ENCODE results near the gene PBX3. TPM values are rescaled to one million over a fixed set of nuclear protein-coding genes. Genes with fewer than 3 reads are reported as not detected.

PBX3 gene
- total RNA-seq, 1 experiment from 2014 or later, result 39.0 TPM

DNA sequence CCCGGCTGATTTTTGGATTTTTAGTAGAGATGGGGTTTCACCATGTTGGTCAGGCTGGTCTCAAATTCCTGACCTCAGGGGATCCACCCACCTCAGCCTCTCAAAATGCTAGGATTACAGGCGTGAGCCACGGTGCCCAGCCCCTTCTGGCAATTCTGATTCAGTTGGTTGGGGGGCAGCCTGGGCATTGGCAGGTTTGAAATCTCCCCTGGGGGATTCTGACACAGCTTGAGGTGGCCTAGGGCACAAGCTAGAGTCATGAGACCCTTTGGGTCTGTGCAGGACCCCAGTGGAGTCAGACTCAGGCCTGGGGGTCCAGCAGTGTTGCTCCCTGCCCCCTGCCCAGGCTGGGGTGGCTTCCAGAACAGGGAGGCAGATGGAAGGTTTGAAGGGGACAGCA lies 239.8 kb downstream of the PBX3 start:
- H3K27ac ChIP-seq (ENCODE audit: low read length), result no peak overlapping the region
- ATAC-seq, result no peak
- in situ Hi-C loops (cut with HindIII; ENCODE audit: low pct_unique_long_range_greater_than_20kb, low sequenced_read_pairs), result no loop called here
- H3K9me3 ChIP-seq (ENCODE audit: control insufficient read depth, insufficient read depth, low read depth, low read length), result no peaks in the 10 kb centered on the region
- DNase-seq (ENCODE audit: low read depth, low spot score), result no peak
- no peak overlapping the region for H3K4me3 ChIP-seq (ENCODE audit: low read depth in 2 of 2, low read length in 2 of 2)
- H3K4me1 ChIP-seq (ENCODE audit: control insufficient read depth, insufficient read depth, low read length), result no peaks in the 10 kb centered on the region
- TF ChIP-seq POLR2AphosphoS5 (IDR thresholded peaks at IDR 0.05; ENCODE audit: low read depth, low read length), result no peak
- no peak for TF ChIP-seq TCF7L2 (IDR thresholded peaks at IDR 0.05; ENCODE audit: low read depth, low read length)
- TF ChIP-seq, protein P1, sequence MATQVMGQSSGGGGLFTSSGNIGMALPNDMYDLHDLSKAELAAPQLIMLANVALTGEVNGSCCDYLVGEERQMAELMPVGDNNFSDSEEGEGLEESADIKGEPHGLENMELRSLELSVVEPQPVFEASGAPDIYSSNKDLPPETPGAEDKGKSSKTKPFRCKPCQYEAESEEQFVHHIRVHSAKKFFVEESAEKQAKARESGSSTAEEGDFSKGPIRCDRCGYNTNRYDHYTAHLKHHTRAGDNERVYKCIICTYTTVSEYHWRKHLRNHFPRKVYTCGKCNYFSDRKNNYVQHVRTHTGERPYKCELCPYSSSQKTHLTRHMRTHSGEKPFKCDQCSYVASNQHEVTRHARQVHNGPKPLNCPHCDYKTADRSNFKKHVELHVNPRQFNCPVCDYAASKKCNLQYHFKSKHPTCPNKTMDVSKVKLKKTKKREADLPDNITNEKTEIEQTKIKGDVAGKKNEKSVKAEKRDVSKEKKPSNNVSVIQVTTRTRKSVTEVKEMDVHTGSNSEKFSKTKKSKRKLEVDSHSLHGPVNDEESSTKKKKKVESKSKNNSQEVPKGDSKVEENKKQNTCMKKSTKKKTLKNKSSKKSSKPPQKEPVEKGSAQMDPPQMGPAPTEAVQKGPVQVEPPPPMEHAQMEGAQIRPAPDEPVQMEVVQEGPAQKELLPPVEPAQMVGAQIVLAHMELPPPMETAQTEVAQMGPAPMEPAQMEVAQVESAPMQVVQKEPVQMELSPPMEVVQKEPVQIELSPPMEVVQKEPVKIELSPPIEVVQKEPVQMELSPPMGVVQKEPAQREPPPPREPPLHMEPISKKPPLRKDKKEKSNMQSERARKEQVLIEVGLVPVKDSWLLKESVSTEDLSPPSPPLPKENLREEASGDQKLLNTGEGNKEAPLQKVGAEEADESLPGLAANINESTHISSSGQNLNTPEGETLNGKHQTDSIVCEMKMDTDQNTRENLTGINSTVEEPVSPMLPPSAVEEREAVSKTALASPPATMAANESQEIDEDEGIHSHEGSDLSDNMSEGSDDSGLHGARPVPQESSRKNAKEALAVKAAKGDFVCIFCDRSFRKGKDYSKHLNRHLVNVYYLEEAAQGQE (IDR thresholded peaks at IDR 0.05; ENCODE audit: insufficient read depth in 1 of 2, low read depth in 2 of 2, low read length in 1 of 2), result no peak
- TF ChIP-seq, protein P2, sequence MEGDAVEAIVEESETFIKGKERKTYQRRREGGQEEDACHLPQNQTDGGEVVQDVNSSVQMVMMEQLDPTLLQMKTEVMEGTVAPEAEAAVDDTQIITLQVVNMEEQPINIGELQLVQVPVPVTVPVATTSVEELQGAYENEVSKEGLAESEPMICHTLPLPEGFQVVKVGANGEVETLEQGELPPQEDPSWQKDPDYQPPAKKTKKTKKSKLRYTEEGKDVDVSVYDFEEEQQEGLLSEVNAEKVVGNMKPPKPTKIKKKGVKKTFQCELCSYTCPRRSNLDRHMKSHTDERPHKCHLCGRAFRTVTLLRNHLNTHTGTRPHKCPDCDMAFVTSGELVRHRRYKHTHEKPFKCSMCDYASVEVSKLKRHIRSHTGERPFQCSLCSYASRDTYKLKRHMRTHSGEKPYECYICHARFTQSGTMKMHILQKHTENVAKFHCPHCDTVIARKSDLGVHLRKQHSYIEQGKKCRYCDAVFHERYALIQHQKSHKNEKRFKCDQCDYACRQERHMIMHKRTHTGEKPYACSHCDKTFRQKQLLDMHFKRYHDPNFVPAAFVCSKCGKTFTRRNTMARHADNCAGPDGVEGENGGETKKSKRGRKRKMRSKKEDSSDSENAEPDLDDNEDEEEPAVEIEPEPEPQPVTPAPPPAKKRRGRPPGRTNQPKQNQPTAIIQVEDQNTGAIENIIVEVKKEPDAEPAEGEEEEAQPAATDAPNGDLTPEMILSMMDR (IDR thresholded peaks at IDR 0.05), result no peak
- no peaks in the 10 kb centered on the region for H3K27me3 ChIP-seq (ENCODE audit: control insufficient read depth, insufficient read depth, low read length)
- H3K36me3 ChIP-seq (ENCODE audit: control insufficient read depth, insufficient read depth, low read length), result no peaks in the 10 kb centered on the region
- intact Hi-C loops (cut with micrococcal nuclease; ENCODE audit: unreplicated experiment), result no loop called here
- BruUV-seq (replicated peaks), result no TSS peak
- ChIA-PET CTCF (no interaction called here), POLR2A (no interaction called here)

DNA sequence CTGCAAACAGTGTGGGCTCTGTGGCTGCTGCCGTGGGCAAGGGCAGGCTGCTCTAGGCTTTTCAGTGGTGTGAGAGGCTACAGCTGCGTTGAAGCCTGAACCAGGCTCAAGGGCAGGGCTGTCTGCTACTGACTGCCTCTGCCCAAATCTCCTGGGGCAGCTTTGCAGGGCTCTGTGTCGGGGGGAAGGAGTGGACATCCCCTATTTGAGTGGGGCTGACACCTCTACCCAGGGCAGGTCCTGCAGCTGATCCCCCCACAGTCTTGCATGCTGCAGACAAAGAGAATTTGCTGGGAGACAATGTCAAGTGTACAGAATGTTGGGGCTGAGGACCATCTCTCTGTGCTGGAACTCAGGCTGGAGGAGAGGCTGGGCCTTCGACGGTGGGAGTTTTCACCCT lies 240.2 kb downstream of the PBX3 start:
- ChIA-PET CTCF (no interaction called here), POLR2A (no interaction called here)
- no peak overlapping the region for H3K4me3 ChIP-seq (ENCODE audit: low read depth in 2 of 2, low read length in 2 of 2)
- no peaks in the 10 kb centered on the region for H3K36me3 ChIP-seq (ENCODE audit: control insufficient read depth, insufficient read depth, low read length)
- TF ChIP-seq SIN3A (IDR thresholded peaks at IDR 0.05; ENCODE audit: borderline replicate concordance, insufficient read depth, low read depth, low read length), result no peak
- TF ChIP-seq, protein P2 (IDR thresholded peaks at IDR 0.05), result no peak
- no peak for TF ChIP-seq TCF7L2 (IDR thresholded peaks at IDR 0.05; ENCODE audit: low read depth, low read length)
- in situ Hi-C loops (cut with HindIII; ENCODE audit: low pct_unique_long_range_greater_than_20kb, low sequenced_read_pairs) (no loop called here), intact Hi-C loops (cut with micrococcal nuclease; ENCODE audit: unreplicated experiment) (no loop called here)
- H3K4me1 ChIP-seq (ENCODE audit: control insufficient read depth, insufficient read depth, low read length), result no peaks in the 10 kb centered on the region
- BruUV-seq (replicated peaks), result no TSS peak
- ATAC-seq (no peak), DNase-seq (ENCODE audit: low read depth, low spot score) (no peak)
- no peak overlapping the region for H3K27ac ChIP-seq (ENCODE audit: low read length)
- no peaks in the 10 kb centered on the region for H3K9me3 ChIP-seq (ENCODE audit: control insufficient read depth, insufficient read depth, low read depth, low read length)
- no peaks in the 10 kb centered on the region for H3K27me3 ChIP-seq (ENCODE audit: control insufficient read depth, insufficient read depth, low read length)
